Loucy (cell line): ENCODE results near the gene ANGPTL2.

Experiments
- H2AFZ ChIP-seq: fragments of 200-600 bp; sonication (generic); 2 replicates; pipeline ENCODE4 v1.6.0; 2016; ENCODE audit warnings: antibody characterized with exemption, mild to moderate bottlenecking, low read length, moderate library complexity
- H3F3A ChIP-seq: fragments of 200-600 bp; 2 replicates; pipeline ENCODE4 v1.6.0; 2016; ENCODE audit warnings: antibody characterized with exemption, low read depth, mild to moderate bottlenecking
- H3K27me3 ChIP-seq: fragments of 200-600 bp; sonication (generic); 2 replicates; pipeline ENCODE4 v1.6.1; 2014; ENCODE audit warnings: low read length, mild to moderate bottlenecking; ENCODE audit not compliant: insufficient read depth, poor library complexity, severe bottlenecking
- H3K36me3 ChIP-seq: fragments of 200-600 bp; sonication (generic); 2 replicates; pipeline ENCODE4 v1.6.1; 2016; ENCODE audit warnings: low read length; ENCODE audit not compliant: insufficient read depth
- H3K4me1 ChIP-seq: fragments of 200-600 bp; sonication (generic); 2 replicates; pipeline ENCODE4 v1.5.1; 2014; ENCODE audit warnings: low read length, mild to moderate bottlenecking; ENCODE audit not compliant: insufficient read depth, poor library complexity, severe bottlenecking
- H3K4me2 ChIP-seq: fragments of 200-600 bp; sonication (generic); 2 replicates; pipeline ENCODE4 v1.6.0; 2014; ENCODE audit warnings: antibody characterized with exemption, low read length, low read depth, mild to moderate bottlenecking; ENCODE audit not compliant: poor library complexity, severe bottlenecking
- H3K4me3 ChIP-seq: fragments of 200-600 bp; sonication (generic); 2 replicates; pipeline ENCODE4 v1.5.1; 2014; ENCODE audit warnings: low read length, mild to moderate bottlenecking, mixed read lengths; ENCODE audit not compliant: poor library complexity, severe bottlenecking
- H3K79me2 ChIP-seq: fragments of 200-600 bp; sonication (generic); 2 replicates; pipeline ENCODE4 v1.6.1; 2014; ENCODE audit warnings: low read length; ENCODE audit not compliant: insufficient read depth
- H3K9ac ChIP-seq: fragments of 200-600 bp; sonication (generic); 2 replicates; pipeline ENCODE4 v1.6.0; 2014; ENCODE audit warnings: mild to moderate bottlenecking, low read depth, low read length, moderate library complexity; ENCODE audit not compliant: poor library complexity, severe bottlenecking
- H3K9me2 ChIP-seq: fragments of 200-600 bp; sonication (generic); replicated peaks from 2 replicates; pipeline ENCODE4 v1.6.1; 2016; ENCODE audit warnings: low read depth, low read length, mixed read lengths
- H3K9me3 ChIP-seq: fragments of 200-600 bp; sonication (generic); 2 replicates; pipeline ENCODE4 v1.6.1; 2014; ENCODE audit warnings: mild to moderate bottlenecking, antibody characterized with exemption, low read length, low read depth; ENCODE audit not compliant: insufficient read depth
- H4K20me1 ChIP-seq: fragments of 200-600 bp; sonication (generic); 2 replicates; pipeline ENCODE4 v1.6.0; 2014; ENCODE audit warnings: antibody characterized with exemption, low read length, mild to moderate bottlenecking; ENCODE audit not compliant: insufficient read depth, poor library complexity, severe bottlenecking
- CTCF ChIP-seq: fragments of 200-600 bp; sonication (generic); conservative IDR thresholded peaks from 2 replicates; pipeline ENCODE4 v1.5.1; 2014; ENCODE audit warnings: mild to moderate bottlenecking, antibody characterized with exemption, low read length
- EZH2phosphoT487 ChIP-seq: fragments of 200-600 bp; IDR thresholded peaks from 2 replicates; pipeline ENCODE4 v1.6.1; 2018; ENCODE audit warnings: antibody characterized with exemption, mild to moderate bottlenecking, moderate library complexity, borderline replicate concordance

ANGPTL2 gene

GRCh38 chr9:127169575-127169883 is 47.1 kb upstream of the ANGPTL2 start:
- H3K9me3 ChIP-seq, result no peaks in the 10 kb centered on the region
- H3K4me2 ChIP-seq, result no peak overlapping the region
- H4K20me1 ChIP-seq, result no peaks in the 10 kb centered on the region
- H2AFZ ChIP-seq, result no peak overlapping the region
- H3K9me2 ChIP-seq, result no peaks in the 10 kb centered on the region
- no peak overlapping the region for H3K9ac ChIP-seq
- no peak overlapping the region for H3K4me3 ChIP-seq
- no peak for TF ChIP-seq CTCF
- H3K4me1 ChIP-seq, result peaks cover 7% of the 10 kb centered on the region
- no peaks in the 10 kb centered on the region for H3K36me3 ChIP-seq
- no peaks in the 10 kb centered on the region for H3K79me2 ChIP-seq
- no peaks in the 10 kb centered on the region for H3K27me3 ChIP-seq
- no peaks in the 10 kb centered on the region for H3F3A ChIP-seq

- no peak overlapping the region for H3K4me2 ChIP-seq
- H3K4me3 ChIP-seq, result no peak overlapping the region
- no peaks in the 10 kb centered on the region for H3K9me3 ChIP-seq
- H4K20me1 ChIP-seq, result no peaks in the 10 kb centered on the region
- no peak overlapping the region for H2AFZ ChIP-seq
- no peaks in the 10 kb centered on the region for H3K27me3 ChIP-seq
- H3F3A ChIP-seq, result no peaks in the 10 kb centered on the region
- no peak overlapping the region for H3K9ac ChIP-seq
- peaks cover 7% of the 10 kb centered on the region for H3K4me1 ChIP-seq
- TF ChIP-seq CTCF, result no peak
- TF ChIP-seq EZH2phosphoT487, result no peak
- no peaks in the 10 kb centered on the region for H3K36me3 ChIP-seq
- H3K79me2 ChIP-seq, result no peaks in the 10 kb centered on the region
- no peaks in the 10 kb centered on the region for H3K9me2 ChIP-seq
Observed at GRCh38 chr9:127168756-127169574, 46.5 kb upstream of the ANGPTL2 start.

GRCh38 chr9:127167560-127168326 is 45.3 kb upstream of the ANGPTL2 start:
- Histone ChIP-seq H3F3A (peaks cover 10% of the 10 kb centered on the region), H3K79me2 (no peaks in the 10 kb centered on the region), H4K20me1 (no peaks in the 10 kb centered on the region), H2AFZ (no peak overlapping the region), H3K27me3 (no peaks in the 10 kb centered on the region), H3K36me3 (no peaks in the 10 kb centered on the region), H3K4me3 (no peak overlapping the region), H3K4me2 (no peak overlapping the region), H3K9me3 (no peaks in the 10 kb centered on the region), H3K4me1 (peaks cover 18% of the 10 kb centered on the region), H3K9ac (no peak overlapping the region), H3K9me2 (no peaks in the 10 kb centered on the region)
- TF ChIP-seq CTCF (no peak), EZH2phosphoT487 (no peak)
